ENCODE data around the gene CYGB.
"Not testable (repeated sequence)": the region's sequence is repeated elsewhere in the genome, so short reads cannot be mapped to it uniquely, and the experiment has no call there.

DNA sequence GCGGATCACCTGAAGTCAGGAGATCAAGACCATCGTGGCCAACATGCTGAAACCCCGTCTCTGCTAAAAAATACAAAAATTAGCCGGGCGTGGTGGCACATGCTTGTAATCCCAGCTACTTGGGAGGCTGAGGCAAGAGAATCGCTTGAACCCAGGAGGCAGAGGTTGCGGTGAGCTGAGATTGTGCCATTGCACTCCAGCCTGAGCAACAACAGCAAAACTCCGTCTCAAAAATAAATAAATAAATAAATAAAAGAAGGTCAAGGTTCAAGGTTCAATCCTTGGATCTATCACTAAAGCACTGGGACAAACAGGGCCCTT, 12.0 kb downstream of the CYGB start:
- not testable (repeated sequence) for TF ChIP-seq POLR2A, POLR2AphosphoS5 (IDR thresholded peaks at IDR 0.05)
- TF ChIP-seq, protein P1, sequence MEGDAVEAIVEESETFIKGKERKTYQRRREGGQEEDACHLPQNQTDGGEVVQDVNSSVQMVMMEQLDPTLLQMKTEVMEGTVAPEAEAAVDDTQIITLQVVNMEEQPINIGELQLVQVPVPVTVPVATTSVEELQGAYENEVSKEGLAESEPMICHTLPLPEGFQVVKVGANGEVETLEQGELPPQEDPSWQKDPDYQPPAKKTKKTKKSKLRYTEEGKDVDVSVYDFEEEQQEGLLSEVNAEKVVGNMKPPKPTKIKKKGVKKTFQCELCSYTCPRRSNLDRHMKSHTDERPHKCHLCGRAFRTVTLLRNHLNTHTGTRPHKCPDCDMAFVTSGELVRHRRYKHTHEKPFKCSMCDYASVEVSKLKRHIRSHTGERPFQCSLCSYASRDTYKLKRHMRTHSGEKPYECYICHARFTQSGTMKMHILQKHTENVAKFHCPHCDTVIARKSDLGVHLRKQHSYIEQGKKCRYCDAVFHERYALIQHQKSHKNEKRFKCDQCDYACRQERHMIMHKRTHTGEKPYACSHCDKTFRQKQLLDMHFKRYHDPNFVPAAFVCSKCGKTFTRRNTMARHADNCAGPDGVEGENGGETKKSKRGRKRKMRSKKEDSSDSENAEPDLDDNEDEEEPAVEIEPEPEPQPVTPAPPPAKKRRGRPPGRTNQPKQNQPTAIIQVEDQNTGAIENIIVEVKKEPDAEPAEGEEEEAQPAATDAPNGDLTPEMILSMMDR (IDR thresholded peaks at IDR 0.05): not testable (repeated sequence)

Data from gastroesophageal sphincter (tissue), 3 donors.